Sigmoid colon (tissue), 7 donors: ENCODE data around the gene HRC. TPM values are rescaled to one million over a fixed set of nuclear protein-coding genes. Genes with fewer than 3 reads are reported as not detected.

ENCODE experiments used
- DNase-seq: peaks from one replicate; pipeline ENCODE4 v3.0.0-alpha.2; 2019
- H3K27ac ChIP-seq, 4 donors: fragments of 200-600 bp; sonication (generic); one replicate each; pipeline ENCODE4 v1.5.1; 2016 to 2019; ENCODE audit warnings: mild to moderate bottlenecking in 1 of 4
- H3K27me3 ChIP-seq, 3 donors: fragments of 200-600 bp; sonication (generic); one replicate each; pipeline ENCODE4 v1.5.1; 2019; ENCODE audit warnings: mild to moderate bottlenecking in 1 of 3
- H3K36me3 ChIP-seq, 4 donors: fragments of 200-600 bp; sonication (generic); one replicate each; pipeline ENCODE4 v1.5.1; 2016 to 2019
- H3K4me1 ChIP-seq, 4 donors: fragments of 200-600 bp; sonication (generic); one replicate each; pipeline ENCODE4 v1.5.1; 2017 to 2019
- H3K4me3 ChIP-seq, 4 donors: fragments of 200-600 bp; sonication (generic); one replicate each; pipeline ENCODE4 v1.5.1; 2017 to 2019; ENCODE audit warnings: mild to moderate bottlenecking in 2 of 4, moderate library complexity in 1 of 4
- H3K9me3 ChIP-seq, 4 donors: fragments of 200-600 bp in 3 of 4; sonication (generic) in 3 of 4; one replicate each; pipeline versions ENCODE4 v1.5.1 to v1.6.1; 2013 to 2019
- EP300 ChIP-seq, 4 donors: sonication (generic); formaldehyde crosslinking; IDR thresholded peaks; one replicate each; pipeline ENCODE4 v1.6.1; 2017; ENCODE audit warnings: antibody characterized with exemption in 4 of 4
- POLR2A ChIP-seq, 2 donors: fragments of 450-650 bp; IDR thresholded peaks; one replicate each; pipeline ENCODE4 v1.6.1; 2016; ENCODE audit warnings: antibody characterized with exemption in 2 of 2, mild to moderate bottlenecking in 2 of 2, moderate library complexity in 2 of 2
- POLR2AphosphoS5 ChIP-seq, 4 donors: sonication (generic); formaldehyde crosslinking; IDR thresholded peaks; one replicate each; pipeline ENCODE4 v1.6.1; 2017; ENCODE audit warnings: antibody characterized with exemption in 4 of 4
- WGBS, 2 donors: extraction: QIAGEN DNeasy Blood & Tissue Kit; methylation state at CpG; one replicate each; pipeline ENCODE4 v1.1.7; 2013; 5-methylcytosine and 5-hydroxymethylcytosine counted together
- intact Hi-C: fragments of 100-400 bp; cut with DNase I; formaldehyde crosslinking; loops from one replicate; pipeline ENCODE4 v1.15.1; 2023
- polyA plus RNA-seq, 3 donors: library from polyadenylated mRNA; stranded (reverse); fragments of 200-250 nt; gene quantifications; one replicate each; pipeline ENCODE4 v1.2.3, GENCODE V29; 2013
- total RNA-seq, 4 donors: library from RNA; depleted of rRNA; stranded (reverse); fragments of >200 nt; gene quantifications; one replicate each; pipeline ENCODE4 v1.1.0, GENCODE V29; 2016
- TF ChIP-seq, protein P1 (sequence below), 4 experiments: fragments of 450-650 bp in 3 of 4; fragments of 200-600 bp in 1 of 4; IDR thresholded peaks; one replicate each; pipeline ENCODE4 v1.5.1; 2016 to 2019; ENCODE audit warnings: antibody characterized with exemption in 4 of 4, mild to moderate bottlenecking in 3 of 4, moderate library complexity in 2 of 4
- donor health status: healthy with polysubstance abuse.
- donor health status: Bipolar disorder and iron deficiency.
- donor health status: healthy.

Gene HRC
- total and polyA plus RNA-seq, 7 donors, result 0.16 to 6.6 (median 0.83) TPM

DNA sequence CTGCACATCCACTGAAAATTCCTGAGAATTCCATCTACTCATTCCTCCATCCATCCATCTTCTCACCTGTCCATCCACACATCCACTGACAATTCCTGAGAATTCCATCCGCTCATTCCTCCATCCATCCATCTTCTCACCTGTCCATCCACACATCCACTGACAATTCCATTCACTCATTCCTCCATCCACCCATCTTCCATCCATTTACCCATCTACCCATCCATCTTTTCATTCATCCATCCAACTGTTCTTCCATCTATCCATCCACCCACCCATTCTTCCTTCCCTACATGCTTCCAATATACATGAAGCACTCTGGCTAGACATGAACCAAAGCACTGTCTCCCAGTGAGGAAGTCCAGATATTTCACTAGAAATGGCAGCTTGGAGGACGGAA is 18.0 kb upstream of the HRC start:
- no peak overlapping the region for H3K27ac ChIP-seq
- no peaks in the 10 kb centered on the region for H3K27me3 ChIP-seq
- H3K36me3 ChIP-seq, result peaks cover 0 to 62% (median 20%) of the 10 kb centered on the region in 4 donors
- intact Hi-C loops, result no loop called here
- no peaks in the 10 kb centered on the region for H3K9me3 ChIP-seq
- WGBS, 2 donors, result 96 to 99% methylated on average over 2 of the region's 2 CpGs
- TF ChIP-seq EP300 (IDR thresholded peaks at IDR 0.05) (no peak), POLR2A (IDR thresholded peaks at IDR 0.05) (no peak), POLR2AphosphoS5 (IDR thresholded peaks at IDR 0.05) (no peak)
- TF ChIP-seq, protein P1, sequence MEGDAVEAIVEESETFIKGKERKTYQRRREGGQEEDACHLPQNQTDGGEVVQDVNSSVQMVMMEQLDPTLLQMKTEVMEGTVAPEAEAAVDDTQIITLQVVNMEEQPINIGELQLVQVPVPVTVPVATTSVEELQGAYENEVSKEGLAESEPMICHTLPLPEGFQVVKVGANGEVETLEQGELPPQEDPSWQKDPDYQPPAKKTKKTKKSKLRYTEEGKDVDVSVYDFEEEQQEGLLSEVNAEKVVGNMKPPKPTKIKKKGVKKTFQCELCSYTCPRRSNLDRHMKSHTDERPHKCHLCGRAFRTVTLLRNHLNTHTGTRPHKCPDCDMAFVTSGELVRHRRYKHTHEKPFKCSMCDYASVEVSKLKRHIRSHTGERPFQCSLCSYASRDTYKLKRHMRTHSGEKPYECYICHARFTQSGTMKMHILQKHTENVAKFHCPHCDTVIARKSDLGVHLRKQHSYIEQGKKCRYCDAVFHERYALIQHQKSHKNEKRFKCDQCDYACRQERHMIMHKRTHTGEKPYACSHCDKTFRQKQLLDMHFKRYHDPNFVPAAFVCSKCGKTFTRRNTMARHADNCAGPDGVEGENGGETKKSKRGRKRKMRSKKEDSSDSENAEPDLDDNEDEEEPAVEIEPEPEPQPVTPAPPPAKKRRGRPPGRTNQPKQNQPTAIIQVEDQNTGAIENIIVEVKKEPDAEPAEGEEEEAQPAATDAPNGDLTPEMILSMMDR (IDR thresholded peaks at IDR 0.05), result no peak
- no peaks in the 10 kb centered on the region for H3K4me1 ChIP-seq
- H3K4me3 ChIP-seq, result no peak overlapping the region
- DNase-seq, result no peak

DNA sequence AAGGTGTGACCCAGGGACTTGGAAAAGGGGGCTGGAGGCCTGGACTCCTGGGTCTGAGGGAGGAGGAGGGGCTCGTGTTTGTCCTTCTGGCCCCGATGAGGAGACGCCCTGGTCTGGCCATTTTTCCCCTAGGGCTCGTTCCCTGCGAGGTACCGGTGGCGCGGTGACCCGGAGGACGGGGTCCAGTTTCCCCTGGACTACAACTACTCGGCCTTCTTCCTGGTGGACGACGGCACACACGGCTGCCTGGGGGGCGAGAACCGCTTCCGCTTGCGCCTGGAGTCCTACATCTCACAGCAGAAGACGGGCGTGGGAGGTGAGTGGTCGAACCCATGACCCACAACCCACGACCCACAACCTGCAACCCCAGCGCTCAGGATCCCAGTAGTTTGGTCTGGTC is 13.2 kb upstream of the HRC start:
- TF ChIP-seq POLR2A (IDR thresholded peaks at IDR 0.05) (no peak), EP300 (IDR thresholded peaks at IDR 0.05) (no peak), POLR2AphosphoS5 (IDR thresholded peaks at IDR 0.05) (no peak)
- H3K27ac ChIP-seq, result no peak overlapping the region
- H3K9me3 ChIP-seq, result no peaks in the 10 kb centered on the region
- H3K4me3 ChIP-seq, result no peak overlapping the region
- WGBS, 2 donors, result 15 to 88% methylated on average over 23 of the region's 23 CpGs
- no peaks in the 10 kb centered on the region for H3K27me3 ChIP-seq
- DNase-seq, result no peak
- intact Hi-C loops, result no loop called here
- H3K4me1 ChIP-seq, result peaks cover 0 to 16% (median 14%) of the 10 kb centered on the region in 4 donors
- peaks cover 0 to 56% (median 16%) of the 10 kb centered on the region in 4 donors for H3K36me3 ChIP-seq

DNA sequence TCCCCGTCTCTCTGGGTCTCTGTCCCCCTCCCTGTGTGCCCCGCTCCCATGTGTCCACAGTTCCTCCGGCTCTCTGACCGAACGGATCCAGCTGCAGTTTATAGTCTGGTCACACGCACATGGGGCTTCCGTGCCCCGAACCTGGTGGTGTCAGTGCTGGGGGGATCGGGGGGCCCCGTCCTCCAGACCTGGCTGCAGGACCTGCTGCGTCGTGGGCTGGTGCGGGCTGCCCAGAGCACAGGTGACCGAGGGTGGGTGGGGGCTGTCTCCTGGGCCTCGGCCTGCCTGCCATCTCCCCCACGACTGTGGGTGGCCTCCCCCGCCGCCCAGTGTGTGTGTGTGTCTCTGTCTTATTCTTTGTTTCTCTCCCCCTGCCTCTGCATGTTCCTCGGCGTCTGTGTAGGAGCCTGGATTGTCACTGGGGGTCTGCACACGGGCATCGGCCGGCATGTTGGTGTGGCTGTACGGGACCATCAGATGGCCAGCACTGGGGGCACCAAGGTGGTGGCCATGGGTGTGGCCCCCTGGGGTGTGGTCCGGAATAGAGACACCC is 12.7 kb upstream of the HRC start:
- Histone ChIP-seq H3K9me3 (no peaks in the 10 kb centered on the region), H3K27ac (no peak overlapping the region), H3K4me1 (peaks cover 0 to 16% (median 14%) of the 10 kb centered on the region in 4 donors), H3K36me3 (peaks cover 0 to 52% (median 14%) of the 10 kb centered on the region in 4 donors), H3K27me3 (no peaks in the 10 kb centered on the region), H3K4me3 (no peak overlapping the region)
- 16 to 74% methylated on average over 25 of the region's 25 CpGs for WGBS, 2 donors
- TF ChIP-seq POLR2AphosphoS5 (IDR thresholded peaks at IDR 0.05) (no peak), POLR2A (IDR thresholded peaks at IDR 0.05) (no peak), EP300 (IDR thresholded peaks at IDR 0.05) (no peak)
- TF ChIP-seq, protein P1 (IDR thresholded peaks at IDR 0.05), result no peak
- intact Hi-C loops, result no loop called here
- DNase-seq, result no peak

DNA sequence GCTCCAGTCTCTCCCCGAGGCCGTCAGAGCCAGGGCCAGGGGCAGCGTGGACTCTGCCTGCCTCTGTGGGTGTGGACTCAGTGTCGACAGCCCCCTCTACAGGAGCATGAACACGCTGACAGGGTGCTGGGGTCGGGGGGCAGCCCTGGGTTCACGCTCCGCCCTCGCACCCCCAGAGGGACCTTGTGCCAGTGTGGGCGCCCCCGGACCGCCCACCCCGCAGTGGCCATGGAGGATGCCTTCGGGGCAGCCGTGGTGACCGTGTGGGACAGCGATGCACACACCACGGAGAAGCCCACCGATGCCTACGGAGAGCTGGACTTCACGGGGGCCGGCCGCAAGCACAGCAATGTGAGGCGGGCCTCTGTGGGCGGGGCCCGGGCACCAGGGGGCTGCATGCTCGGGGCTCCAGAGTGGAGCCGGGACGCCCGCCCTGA is 10.7 kb upstream of the HRC start:
- WGBS, 2 donors, result 13 to 53% methylated on average over 30 of the region's 30 CpGs
- no peak for TF ChIP-seq POLR2AphosphoS5 (IDR thresholded peaks at IDR 0.05)
- peak overlapping the region in 1 of 4 donors; percentile 3 for H3K4me3 ChIP-seq
- H3K36me3 ChIP-seq, result peaks cover 0 to 31% (median 5%) of the 10 kb centered on the region in 4 donors
- H3K9me3 ChIP-seq, result no peaks in the 10 kb centered on the region
- no peak for DNase-seq
- no peaks in the 10 kb centered on the region for H3K27me3 ChIP-seq
- H3K27ac ChIP-seq, result peak overlapping the region; percentile 41 to 83 (median 66)
- intact Hi-C loops, result no loop called here
- H3K4me1 ChIP-seq, result peaks cover 0 to 16% (median 14%) of the 10 kb centered on the region in 4 donors

DNA sequence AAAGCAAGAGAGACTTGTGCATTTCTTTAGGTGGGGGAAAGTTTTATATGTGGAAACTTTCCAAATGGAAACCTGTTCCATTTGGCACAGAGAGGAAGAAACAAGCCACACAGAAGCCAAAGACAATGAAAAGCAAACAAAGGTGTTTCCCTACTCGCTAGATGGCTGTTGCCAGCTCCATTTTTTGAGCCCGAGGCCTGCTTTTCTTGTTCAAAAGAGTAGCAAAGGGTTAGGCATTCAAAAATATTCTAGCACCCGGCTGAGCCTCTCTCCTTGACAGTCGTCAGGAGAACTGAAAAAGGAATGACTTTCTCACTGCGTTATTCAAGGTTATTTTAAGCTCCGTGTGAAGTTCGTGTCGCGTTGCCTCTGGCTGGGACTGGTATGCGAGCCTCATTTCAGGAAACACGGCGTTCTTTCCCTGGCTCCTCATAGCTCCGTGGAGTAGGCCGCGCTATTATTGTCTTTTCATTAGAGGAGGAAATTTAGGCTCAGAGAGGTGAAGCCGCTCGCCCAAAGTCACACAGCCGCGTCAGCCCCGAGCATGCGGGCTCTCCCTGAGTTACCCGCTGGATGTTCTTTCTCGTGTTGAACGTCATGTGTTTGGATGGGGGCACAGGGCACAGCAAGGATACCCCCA is 10.0 kb upstream of the HRC start:
- peak overlapping the region in 2 of 4 donors; percentile 1 to 3 for H3K4me3 ChIP-seq
- peaks cover 0 to 16% (median 14%) of the 10 kb centered on the region in 4 donors for H3K4me1 ChIP-seq
- intact Hi-C loops, result no loop called here
- peaks cover 0 to 24% (median 3%) of the 10 kb centered on the region in 4 donors for H3K36me3 ChIP-seq
- peak overlapping the region; percentile 41 to 83 (median 66) for H3K27ac ChIP-seq
- TF ChIP-seq POLR2AphosphoS5 (IDR thresholded peaks at IDR 0.05), result peak in 1 of 4 donors; percentile 11
- no peak for TF ChIP-seq EP300 (IDR thresholded peaks at IDR 0.05)
- WGBS, 2 donors, result 17 to 61% methylated on average over 24 of the region's 24 CpGs
- H3K27me3 ChIP-seq, result no peaks in the 10 kb centered on the region
- no peak for DNase-seq
- no peaks in the 10 kb centered on the region for H3K9me3 ChIP-seq

DNA sequence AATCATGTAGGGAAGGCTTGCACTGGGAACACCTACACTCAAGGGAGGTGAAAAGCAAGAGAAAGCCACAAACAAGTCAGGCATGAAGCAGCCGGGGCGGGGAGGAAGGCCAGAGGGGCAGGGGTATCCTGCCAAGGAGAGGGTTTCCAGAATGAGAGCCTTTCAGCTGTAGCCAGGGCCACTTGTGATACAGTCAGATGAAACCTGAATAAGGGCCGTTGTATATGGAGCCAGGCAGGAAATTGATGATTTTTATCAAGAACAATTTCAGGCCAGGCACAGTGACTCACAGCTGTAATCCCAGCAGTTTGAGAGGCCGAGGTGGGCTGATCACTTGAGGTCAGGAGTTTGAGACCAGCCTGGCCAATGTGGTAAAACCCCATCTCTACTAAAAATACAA is 6.8 kb upstream of the HRC start:
- peaks cover 0 to 31% (median 26%) of the 10 kb centered on the region in 4 donors for H3K4me1 ChIP-seq
- H3K4me3 ChIP-seq, result no peak overlapping the region
- no peak overlapping the region for H3K27ac ChIP-seq
- TF ChIP-seq POLR2AphosphoS5 (IDR thresholded peaks at IDR 0.05), result no peak
- TF ChIP-seq, protein P1 (IDR thresholded peaks at IDR 0.05), result no peak
- TF ChIP-seq POLR2A (IDR thresholded peaks at IDR 0.05), result no peak
- TF ChIP-seq EP300 (IDR thresholded peaks at IDR 0.05), result no peak
- no peak for DNase-seq
- H3K36me3 ChIP-seq, result no peaks in the 10 kb centered on the region
- no peaks in the 10 kb centered on the region for H3K27me3 ChIP-seq
- intact Hi-C loops, result no loop called here
- WGBS, 2 donors, result 40 to 56% methylated on average over 4 of the region's 4 CpGs
- H3K9me3 ChIP-seq, result no peaks in the 10 kb centered on the region
